ENCODE data around the gene UROC1.

Gene UROC1

DNA sequence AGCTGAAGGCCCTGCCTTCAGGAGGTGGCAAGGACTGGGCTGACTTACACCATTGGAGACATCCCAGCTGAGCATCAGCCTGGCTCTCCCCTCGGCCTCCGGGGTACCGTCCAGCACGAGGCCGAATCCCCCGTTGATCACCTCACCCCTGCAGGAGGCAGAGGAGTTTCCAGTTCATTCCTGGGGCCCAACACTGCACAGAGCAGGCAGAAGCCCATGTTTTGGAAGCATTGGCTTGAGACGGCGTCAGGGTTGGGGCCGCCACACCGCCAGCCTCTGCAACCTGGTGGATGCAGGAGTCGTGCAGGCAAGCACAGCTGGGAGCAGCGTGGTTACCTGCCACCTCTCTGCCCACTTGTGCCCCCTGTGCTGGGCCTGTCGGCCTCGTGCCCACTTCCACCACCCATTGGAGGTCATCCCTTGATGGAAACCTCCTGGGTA lies 34.2 kb downstream of the UROC1 start:
- H3K4me3 ChIP-seq (ENCODE audit: low read length), result no peak overlapping the region
- H3K36me3 ChIP-seq (ENCODE audit: control insufficient read depth, insufficient read depth, low read length), result no peaks in the 10 kb centered on the region
- H3K27me3 ChIP-seq (ENCODE audit: control insufficient read depth, insufficient read depth, low read length), result peaks cover 5% of the 10 kb centered on the region
- H3K4me1 ChIP-seq (ENCODE audit: control insufficient read depth, insufficient read depth, low read length), result no peaks in the 10 kb centered on the region
- H3K9me3 ChIP-seq (ENCODE audit: control insufficient read depth, low read length), result no peaks in the 10 kb centered on the region
- no peak overlapping the region for H3K9ac ChIP-seq (ENCODE audit: low read length)

DNA sequence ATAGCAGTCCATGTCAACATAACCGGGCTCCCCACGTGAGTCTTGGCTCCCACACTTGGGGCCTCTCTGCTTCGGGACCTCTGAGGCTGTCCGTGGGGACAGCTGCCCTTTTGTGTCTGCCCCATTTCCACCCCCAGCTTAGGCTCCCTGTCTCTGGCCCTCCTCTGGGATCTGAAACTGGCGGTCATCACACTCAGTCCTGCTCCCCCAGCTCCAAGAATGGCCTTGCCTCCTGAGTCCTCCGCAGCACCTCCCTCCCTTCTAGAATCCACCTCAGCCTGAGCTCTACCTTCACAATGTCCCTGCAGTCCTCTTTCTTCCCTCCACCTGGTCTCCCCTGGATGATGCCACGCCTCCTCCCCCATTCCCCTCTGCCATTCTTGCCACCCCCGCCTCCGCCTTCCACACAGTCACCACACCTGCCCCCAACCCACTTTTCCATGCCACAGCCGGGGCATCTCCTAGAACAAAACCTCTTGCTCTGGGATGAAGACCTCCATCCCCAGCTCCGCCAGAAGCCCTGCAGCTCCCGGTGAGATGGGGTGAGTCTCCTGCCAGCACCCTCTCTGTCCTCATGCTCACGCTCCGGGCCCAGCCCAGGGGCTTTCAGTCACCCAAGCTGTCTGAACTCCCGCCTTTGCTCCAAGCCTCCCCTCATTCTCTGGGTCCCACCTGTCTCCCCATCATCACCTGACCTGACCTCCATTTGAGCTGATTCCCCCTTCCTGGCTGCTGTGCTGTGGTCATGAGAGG lies 34.9 kb downstream of the UROC1 start:
- H3K27me3 ChIP-seq (ENCODE audit: control insufficient read depth, insufficient read depth, low read length), result peaks cover 5% of the 10 kb centered on the region
- H3K9ac ChIP-seq (ENCODE audit: low read length), result no peak overlapping the region
- H3K4me3 ChIP-seq (ENCODE audit: low read length), result no peak overlapping the region
- no peaks in the 10 kb centered on the region for H3K4me1 ChIP-seq (ENCODE audit: control insufficient read depth, insufficient read depth, low read length)
- no peaks in the 10 kb centered on the region for H3K9me3 ChIP-seq (ENCODE audit: control insufficient read depth, low read length)
- no peaks in the 10 kb centered on the region for H3K36me3 ChIP-seq (ENCODE audit: control insufficient read depth, insufficient read depth, low read length)

DNA sequence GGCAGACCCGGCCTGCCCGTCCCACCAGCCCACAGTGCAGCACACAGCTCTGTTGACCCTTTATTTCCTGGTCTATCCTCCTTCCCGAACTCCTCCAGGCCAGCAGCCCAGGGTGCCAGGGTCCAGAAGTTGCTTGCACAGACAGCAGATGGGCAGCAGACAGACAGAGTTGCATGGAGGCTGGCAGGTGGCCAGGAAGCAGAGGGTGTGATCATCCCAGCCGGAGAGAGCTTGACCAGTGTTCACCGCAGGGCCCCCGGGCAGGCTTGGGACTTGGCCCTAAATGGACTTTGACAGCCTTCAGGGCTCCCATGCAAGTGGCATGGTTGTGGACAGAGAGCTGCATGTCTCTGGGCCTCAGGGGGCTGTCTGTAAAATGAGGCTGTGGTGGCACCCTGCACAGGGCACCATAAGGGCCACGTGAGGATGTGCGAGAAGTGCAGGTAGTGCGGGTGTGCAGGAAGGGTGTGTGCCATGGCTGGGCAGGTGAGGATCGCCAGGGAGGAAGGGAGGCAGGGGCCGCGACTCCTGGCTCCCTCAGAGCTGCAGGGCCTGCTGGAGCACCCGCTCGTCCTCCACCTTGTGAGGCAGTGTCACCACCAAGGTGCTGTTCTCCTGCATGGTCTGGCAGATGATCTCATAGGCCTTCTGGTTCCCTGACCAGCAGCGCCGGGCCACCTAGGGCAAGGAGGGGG lies 35.6 kb downstream of the UROC1 start:
- H3K27me3 ChIP-seq (ENCODE audit: control insufficient read depth, insufficient read depth, low read length), result peaks cover under 1% of the 10 kb centered on the region
- no peak overlapping the region for H3K9ac ChIP-seq (ENCODE audit: low read length)
- no peaks in the 10 kb centered on the region for H3K36me3 ChIP-seq (ENCODE audit: control insufficient read depth, insufficient read depth, low read length)
- no peak overlapping the region for H3K4me3 ChIP-seq (ENCODE audit: low read length)
- no peaks in the 10 kb centered on the region for H3K9me3 ChIP-seq (ENCODE audit: control insufficient read depth, low read length)
- H3K4me1 ChIP-seq (ENCODE audit: control insufficient read depth, insufficient read depth, low read length), result no peaks in the 10 kb centered on the region

DNA sequence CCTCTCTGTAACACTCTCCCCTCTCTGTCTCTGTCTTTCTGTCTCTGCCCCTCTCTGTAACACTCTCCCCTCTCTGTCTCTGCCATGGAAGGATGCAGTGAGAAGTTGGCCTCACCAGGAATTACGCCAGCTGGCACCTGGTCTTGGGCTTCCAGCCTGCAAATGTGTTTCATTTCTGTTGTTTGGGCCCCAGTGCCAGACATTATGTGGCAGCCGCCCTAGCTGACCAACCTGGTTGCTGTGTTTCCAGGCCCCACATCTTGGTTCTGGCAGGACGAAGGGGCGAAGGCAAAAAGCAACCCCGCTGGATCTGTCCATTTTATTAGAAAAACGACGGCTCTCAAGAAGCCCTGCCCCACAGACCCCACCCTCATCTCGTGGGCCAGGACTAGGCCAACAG lies 36.7 kb downstream of the UROC1 start:
- no peaks in the 10 kb centered on the region for H3K36me3 ChIP-seq (ENCODE audit: control insufficient read depth, insufficient read depth, low read length)
- no peaks in the 10 kb centered on the region for H3K4me1 ChIP-seq (ENCODE audit: control insufficient read depth, insufficient read depth, low read length)
- H3K9ac ChIP-seq (ENCODE audit: low read length), result no peak overlapping the region
- H3K27me3 ChIP-seq (ENCODE audit: control insufficient read depth, insufficient read depth, low read length), result no peaks in the 10 kb centered on the region
- no peaks in the 10 kb centered on the region for H3K9me3 ChIP-seq (ENCODE audit: control insufficient read depth, low read length)
- H3K4me3 ChIP-seq (ENCODE audit: low read length), result no peak overlapping the region

DNA sequence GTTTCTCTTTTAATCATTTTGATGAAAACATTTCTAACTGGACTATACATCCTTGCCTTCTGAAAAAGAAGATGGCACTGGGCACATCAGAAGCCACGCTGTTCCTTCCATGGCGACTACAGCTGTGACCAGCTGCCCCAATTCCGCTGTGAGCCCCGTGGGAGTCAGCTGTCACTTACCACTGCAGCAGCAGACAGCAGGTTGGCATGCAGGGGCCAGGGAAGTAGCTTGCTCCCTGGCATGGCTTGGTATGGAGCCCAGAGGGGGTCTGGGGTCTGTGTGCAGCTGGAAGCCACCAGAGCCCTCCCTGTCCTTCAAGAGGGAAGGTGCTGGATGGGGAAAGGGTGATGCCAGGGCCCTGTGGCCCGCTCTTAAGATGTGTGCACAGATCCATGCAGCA lies 37.4 kb downstream of the UROC1 start:
- Histone ChIP-seq H3K4me1 (ENCODE audit: control insufficient read depth, insufficient read depth, low read length) (no peaks in the 10 kb centered on the region), H3K9me3 (ENCODE audit: control insufficient read depth, low read length) (no peaks in the 10 kb centered on the region), H3K4me3 (ENCODE audit: low read length) (no peak overlapping the region), H3K36me3 (ENCODE audit: control insufficient read depth, insufficient read depth, low read length) (no peaks in the 10 kb centered on the region), H3K9ac (ENCODE audit: low read length) (no peak overlapping the region), H3K27me3 (ENCODE audit: control insufficient read depth, insufficient read depth, low read length) (no peaks in the 10 kb centered on the region)

DNA sequence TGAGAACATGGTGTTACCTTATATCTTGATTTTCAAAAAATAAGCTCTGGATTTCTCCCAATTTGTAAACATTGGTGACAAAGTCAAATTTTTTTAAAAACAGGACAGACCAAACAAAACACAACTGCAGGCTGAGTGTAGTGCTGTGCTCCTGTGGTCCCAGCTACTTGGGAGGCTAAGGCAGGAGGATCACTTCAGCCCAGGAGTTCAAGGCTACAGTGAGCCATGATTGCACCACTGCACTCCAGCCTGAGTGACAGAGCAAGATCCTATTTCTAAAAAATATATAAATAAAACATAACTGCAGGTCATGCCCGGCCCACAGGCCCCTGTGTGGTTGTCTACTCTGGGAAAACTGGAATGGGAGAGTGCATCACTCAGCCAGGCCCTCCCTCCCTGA lies 37.9 kb downstream of the UROC1 start:
- no peak overlapping the region for H3K9ac ChIP-seq (ENCODE audit: low read length)
- no peaks in the 10 kb centered on the region for H3K36me3 ChIP-seq (ENCODE audit: control insufficient read depth, insufficient read depth, low read length)
- no peaks in the 10 kb centered on the region for H3K27me3 ChIP-seq (ENCODE audit: control insufficient read depth, insufficient read depth, low read length)
- no peaks in the 10 kb centered on the region for H3K9me3 ChIP-seq (ENCODE audit: control insufficient read depth, low read length)
- no peak overlapping the region for H3K4me3 ChIP-seq (ENCODE audit: low read length)
- H3K4me1 ChIP-seq (ENCODE audit: control insufficient read depth, insufficient read depth, low read length), result no peaks in the 10 kb centered on the region

DNA sequence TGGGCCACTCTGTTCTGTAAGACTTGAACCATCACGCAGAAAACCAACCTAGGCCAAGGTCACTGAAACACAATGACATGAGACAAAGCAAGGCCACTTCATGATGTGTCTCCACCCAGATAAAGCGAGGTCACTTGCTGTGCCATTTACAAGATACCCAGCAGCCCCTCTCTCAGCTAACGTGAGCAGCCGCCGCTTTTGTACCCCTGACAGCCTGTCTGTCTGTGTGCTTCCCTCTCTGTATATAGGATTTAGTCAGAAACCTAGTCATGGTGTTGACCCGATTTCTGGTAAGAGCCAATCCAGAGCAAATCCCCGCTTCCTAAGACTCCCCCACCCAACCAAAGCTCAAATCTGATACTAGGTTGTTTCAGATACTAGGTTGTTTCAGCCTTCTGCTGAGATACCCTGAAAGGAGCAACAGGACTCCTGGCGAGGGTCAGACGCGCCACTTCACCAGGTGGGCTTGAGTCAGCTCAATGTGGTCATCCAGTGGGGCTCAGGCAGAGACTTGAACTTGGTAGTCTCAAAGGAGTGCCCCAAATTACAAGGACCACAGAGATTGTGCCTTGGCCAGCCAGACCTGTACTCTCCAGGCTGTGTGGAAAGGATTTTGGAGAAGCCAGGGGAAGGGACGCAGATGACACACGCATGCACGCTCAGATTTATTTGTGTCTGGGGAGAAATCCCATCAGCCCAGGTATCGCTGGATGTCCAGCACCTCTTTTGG lies 38.8 kb downstream of the UROC1 start:
- no peaks in the 10 kb centered on the region for H3K36me3 ChIP-seq (ENCODE audit: control insufficient read depth, insufficient read depth, low read length)
- H3K9me3 ChIP-seq (ENCODE audit: control insufficient read depth, low read length), result no peaks in the 10 kb centered on the region
- H3K4me3 ChIP-seq (ENCODE audit: low read length), result no peak overlapping the region
- no peak overlapping the region for H3K9ac ChIP-seq (ENCODE audit: low read length)
- H3K4me1 ChIP-seq (ENCODE audit: control insufficient read depth, insufficient read depth, low read length), result peaks cover 1% of the 10 kb centered on the region
- H3K27me3 ChIP-seq (ENCODE audit: control insufficient read depth, insufficient read depth, low read length), result no peaks in the 10 kb centered on the region

DNA sequence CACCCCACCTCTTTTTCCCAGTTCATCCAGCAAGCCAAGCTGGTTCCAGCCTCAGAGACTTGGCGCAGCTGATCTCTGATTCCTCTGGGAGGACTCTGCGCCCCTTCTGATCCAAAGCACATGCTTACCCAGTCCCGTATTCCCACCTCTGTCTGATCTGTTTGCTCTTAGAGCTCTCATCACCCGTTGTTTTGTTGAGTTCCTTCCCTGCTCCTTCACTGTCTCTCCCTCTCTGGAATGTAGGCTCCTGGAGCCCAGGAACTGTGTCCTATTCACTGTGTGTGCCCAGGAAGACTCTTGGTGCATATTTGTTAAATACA lies 40.6 kb downstream of the UROC1 start:
- no peaks in the 10 kb centered on the region for H3K9me3 ChIP-seq (ENCODE audit: control insufficient read depth, low read length)
- peaks cover 19% of the 10 kb centered on the region for H3K4me1 ChIP-seq (ENCODE audit: control insufficient read depth, insufficient read depth, low read length)
- no peaks in the 10 kb centered on the region for H3K36me3 ChIP-seq (ENCODE audit: control insufficient read depth, insufficient read depth, low read length)
- H3K27me3 ChIP-seq (ENCODE audit: control insufficient read depth, insufficient read depth, low read length), result no peaks in the 10 kb centered on the region
- H3K4me3 ChIP-seq (ENCODE audit: low read length), result no peak overlapping the region
- no peak overlapping the region for H3K9ac ChIP-seq (ENCODE audit: low read length)

DNA sequence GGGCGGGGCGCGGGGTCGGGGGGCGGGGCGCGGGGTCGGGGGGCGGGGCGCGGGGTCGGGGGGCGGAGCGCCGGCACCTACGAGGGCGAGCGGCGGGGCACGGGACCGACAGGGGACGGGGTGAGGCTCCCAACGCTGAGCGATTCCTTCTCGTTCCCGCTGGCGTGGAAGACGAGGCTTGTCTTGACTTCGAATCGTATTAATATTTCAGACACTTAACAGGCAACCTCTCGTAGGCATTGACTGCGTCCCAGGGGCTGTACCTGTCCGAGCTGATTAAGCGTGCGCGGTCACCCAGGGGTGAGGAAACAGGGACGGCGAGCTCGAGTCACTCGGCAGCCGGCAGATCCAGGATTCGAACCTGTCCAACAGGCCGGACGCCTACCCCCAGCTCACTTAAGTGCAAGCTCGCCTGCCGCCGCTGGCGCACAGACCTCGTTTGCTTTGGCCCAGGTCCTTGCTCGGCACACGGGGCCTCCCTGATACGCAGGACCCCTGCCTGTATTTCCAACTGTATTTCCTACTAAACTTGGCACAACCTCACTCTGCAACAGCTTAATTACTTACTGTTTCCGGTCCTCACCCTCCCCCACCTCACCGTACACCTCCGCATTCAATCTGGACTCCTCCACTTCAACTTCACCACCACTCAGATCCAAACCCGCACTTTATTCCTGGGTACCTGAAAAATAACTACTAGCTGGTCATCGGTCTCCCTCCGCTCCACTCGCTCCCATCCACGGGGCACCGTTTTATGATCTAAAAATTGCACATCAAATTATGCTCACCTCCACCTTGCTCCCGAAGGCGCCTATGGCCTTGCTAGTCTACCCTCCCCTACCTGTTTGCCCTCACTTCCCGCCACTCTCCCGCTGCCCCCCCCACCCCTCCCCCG lies 41.2 kb downstream of the UROC1 start:
- H3K27me3 ChIP-seq (ENCODE audit: control insufficient read depth, insufficient read depth, low read length), result no peaks in the 10 kb centered on the region
- peak overlapping the region; percentile 77 for H3K9ac ChIP-seq (ENCODE audit: low read length)
- H3K4me1 ChIP-seq (ENCODE audit: control insufficient read depth, insufficient read depth, low read length), result peaks cover 22% of the 10 kb centered on the region
- no peaks in the 10 kb centered on the region for H3K36me3 ChIP-seq (ENCODE audit: control insufficient read depth, insufficient read depth, low read length)
- peak overlapping the region; percentile 66 for H3K4me3 ChIP-seq (ENCODE audit: low read length)
- H3K9me3 ChIP-seq (ENCODE audit: control insufficient read depth, low read length), result no peaks in the 10 kb centered on the region

DNA sequence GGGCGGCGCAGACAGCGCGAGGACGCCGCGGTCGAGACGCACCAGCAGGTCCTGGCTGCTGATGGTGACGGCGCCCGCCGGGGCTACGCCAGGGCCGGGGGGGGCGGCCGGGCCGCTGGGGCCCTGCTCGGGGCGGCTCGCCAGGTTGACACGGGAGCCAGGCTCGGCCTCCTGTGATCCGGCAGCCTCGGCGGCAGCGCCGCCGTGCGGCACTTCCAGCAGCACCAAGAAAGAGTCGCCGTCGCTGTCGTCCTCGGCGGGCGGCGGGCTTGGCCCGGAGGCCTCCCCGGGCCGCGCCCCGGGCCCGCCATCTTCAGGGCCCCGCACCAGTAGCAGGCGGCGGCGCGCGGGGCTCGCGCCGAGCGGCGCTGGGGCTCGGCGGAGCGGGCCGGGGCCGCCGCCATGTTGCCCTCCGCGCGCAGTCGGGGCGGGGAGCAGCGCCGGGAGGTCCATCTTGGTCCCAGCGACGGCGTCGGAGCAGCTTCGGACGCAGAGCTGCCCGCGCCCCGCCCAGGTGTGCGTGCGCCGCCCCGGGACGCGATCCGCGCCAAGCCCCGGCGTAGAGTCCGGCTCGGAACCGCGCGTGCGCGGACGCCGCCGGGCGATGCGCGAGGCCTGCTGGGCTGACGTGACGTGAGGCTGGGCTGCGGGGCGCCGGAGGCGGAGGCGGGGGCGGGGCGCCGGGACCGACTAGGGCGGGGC lies 42.0 kb downstream of the UROC1 start, which contains the start of gene ZXDC:
Gene ZXDC, minus strand, starts transcription at position 479 of the 702 bp plus-strand sequence. Its CDS starts 26 bp downstream, at position 453.
- Histone ChIP-seq H3K9me3 (ENCODE audit: control insufficient read depth, low read length) (no peaks in the 10 kb centered on the region), H3K4me3 (ENCODE audit: low read length) (peak within 1 kb of the TSS; percentile 66), H3K9ac (ENCODE audit: low read length) (peak within 1 kb of the TSS; percentile 77), H3K36me3 (ENCODE audit: control insufficient read depth, insufficient read depth, low read length) (peaks cover 3% of the 10 kb centered on the region), H3K4me1 (ENCODE audit: control insufficient read depth, insufficient read depth, low read length) (peaks cover 22% of the 10 kb centered on the region), H3K27me3 (ENCODE audit: control insufficient read depth, insufficient read depth, low read length) (no peaks in the 10 kb centered on the region)
